Measurements from ENCODE around the gene RPL6. TPM values are rescaled to one million over a fixed set of nuclear protein-coding genes. Genes with fewer than 3 reads are reported as not detected.
"Not testable (repeated sequence)": the region's sequence is repeated elsewhere in the genome, so short reads cannot be mapped to it uniquely, and the experiment has no call there.

RPL6 gene
- 1,084 and 1,097 TPM in 2 replicates for total RNA-seq

GRCh38 chr12:112409064-112409905 lies at the start of gene RPL6:
TSS of gene RPL6 (minus strand) at chr12:112409605. CDS start at chr12:112408656, 949 bp downstream.
- intact Hi-C loops (cut with micrococcal nuclease): loop anchor here (1.0 to 5.0 kb wide), 8 partner anchors 9 to 807 kb away; partner anchors contain the start of genes BRAP, HECTD4, MAPKAPK5 and NAA25

- intact Hi-C loops (cut with micrococcal nuclease): no loop called here
Measured at GRCh38 chr12:112458751-112459150, 49.3 kb upstream of the RPL6 start.

- intact Hi-C loops (cut with micrococcal nuclease): no loop called here
Measured at GRCh38 chr12:112458330-112458729, 48.9 kb upstream of the RPL6 start.

GRCh38 chr12:112457142-112457541 lies 47.7 kb upstream of the RPL6 start:
- intact Hi-C loops (cut with micrococcal nuclease): not testable (repeated sequence)

GRCh38 chr12:112456029-112456428 lies 46.6 kb upstream of the RPL6 start:
- intact Hi-C loops (cut with micrococcal nuclease): no loop called here

- intact Hi-C loops (cut with micrococcal nuclease): no loop called here
Measured at GRCh38 chr12:112450725-112451124, 41.3 kb upstream of the RPL6 start.

GRCh38 chr12:112448165-112448564 lies 38.8 kb upstream of the RPL6 start:
- intact Hi-C loops (cut with micrococcal nuclease): not testable (repeated sequence)

GRCh38 chr12:112447106-112447505 lies 37.7 kb upstream of the RPL6 start:
- intact Hi-C loops (cut with micrococcal nuclease): no loop called here

GRCh38 chr12:112446008-112446725 lies 36.8 kb upstream of the RPL6 start:
- intact Hi-C loops (cut with micrococcal nuclease): no loop called here

GRCh38 chr12:112443916-112444315 lies 34.5 kb upstream of the RPL6 start:
- intact Hi-C loops (cut with micrococcal nuclease): no loop called here

GRCh38 chr12:112440653-112441052 lies 31.2 kb upstream of the RPL6 start:
- intact Hi-C loops (cut with micrococcal nuclease): not testable (repeated sequence)

- intact Hi-C loops (cut with micrococcal nuclease): no loop called here
Measured at GRCh38 chr12:112439769-112440168, 30.4 kb upstream of the RPL6 start.

- intact Hi-C loops (cut with micrococcal nuclease): not testable (repeated sequence)
Measured at GRCh38 chr12:112438645-112439044, 29.2 kb upstream of the RPL6 start.

- intact Hi-C loops (cut with micrococcal nuclease): no loop called here
Measured at GRCh38 chr12:112433551-112433950, 24.1 kb upstream of the RPL6 start.

GRCh38 chr12:112431965-112432364 lies 22.6 kb upstream of the RPL6 start:
- intact Hi-C loops (cut with micrococcal nuclease): no loop called here

- intact Hi-C loops (cut with micrococcal nuclease): no loop called here
Measured at GRCh38 chr12:112430929-112431328, 21.5 kb upstream of the RPL6 start.

- intact Hi-C loops (cut with micrococcal nuclease): no loop called here
Measured at GRCh38 chr12:112427760-112428159, 18.4 kb upstream of the RPL6 start.

- intact Hi-C loops (cut with micrococcal nuclease): no loop called here
Measured at GRCh38 chr12:112425582-112426382, 16.4 kb upstream of the RPL6 start.

- intact Hi-C loops (cut with micrococcal nuclease): no loop called here
Measured at GRCh38 chr12:112424126-112424525, 14.7 kb upstream of the RPL6 start.

- intact Hi-C loops (cut with micrococcal nuclease): no loop called here
Measured at GRCh38 chr12:112422531-112422930, 13.1 kb upstream of the RPL6 start.

- intact Hi-C loops (cut with micrococcal nuclease): no loop called here
Measured at GRCh38 chr12:112421363-112421762, 12.0 kb upstream of the RPL6 start.

GRCh38 chr12:112420740-112421139 lies 11.3 kb upstream of the RPL6 start:
- intact Hi-C loops (cut with micrococcal nuclease): no loop called here
